IMR-90 (cell line): ENCODE results near the gene YEATS4. TPM values are rescaled to one million over a fixed set of nuclear protein-coding genes. Genes with fewer than 3 reads are reported as not detected.

Experiments
- ATAC-seq: fragments of 200-7000 bp; cut with Tn5 transposase; 2 replicates; pipeline ENCODE4 v1.9.1; 2020; ENCODE audit warnings: low read depth, mild to moderate bottlenecking, moderate library complexity
- BruUV-seq: library from RNA; stranded (reverse); fragments of 400-500 nt; replicated peaks from 2 replicates; lab custom pipeline; 2021; lab: Mats Ljungman, UMichigan
- CTCF ChIA-PET: fragments of 300-600 bp; formaldehyde crosslinking; extraction: SDS; loops from one replicate; lab custom pipeline; 2021; ENCODE audit warnings: antibody characterized with exemption; lab: Yijun Ruan, JAX
- POLR2A ChIA-PET: fragments of 300-600 bp; sonication (Branson Sonifier 250); formaldehyde crosslinking; loops from one replicate; lab custom pipeline; 2022; ENCODE audit warnings: antibody characterized with exemption; ENCODE audit not compliant: unreplicated experiment; lab: Charles Lee
- DNase-seq: peaks from one replicate; pipeline ENCODE4 v3.0.0; 2013
- H2AFZ ChIP-seq: replicated peaks from 2 replicates; pipeline ENCODE3; 2013; ENCODE audit warnings: low read length, mild to moderate bottlenecking; ENCODE audit not compliant: poor library complexity
- H2AK5ac ChIP-seq: 2 replicates; pipeline ENCODE4 v1.6.1; 2013; ENCODE audit warnings: low read depth, low read length, inconsistent platforms
- H2AK9ac ChIP-seq: replicated peaks from 2 replicates; pipeline ENCODE3; 2013; ENCODE audit warnings: mild to moderate bottlenecking, low read depth, low read length, moderate library complexity; ENCODE audit not compliant: poor library complexity
- H2BK120ac ChIP-seq: 2 replicates; pipeline ENCODE4 v1.6.1; 2013; ENCODE audit warnings: low read depth, low read length, inconsistent platforms
- H2BK15ac ChIP-seq: 3 replicates; pipeline ENCODE4 v1.6.1; 2013; ENCODE audit warnings: low read depth, low read length, inconsistent platforms
- H2BK20ac ChIP-seq: 2 replicates; pipeline ENCODE4 v1.6.1; 2013; ENCODE audit warnings: low read depth, mild to moderate bottlenecking, inconsistent platforms, low read length, moderate library complexity
- H2BK5ac ChIP-seq: 2 replicates; pipeline ENCODE4 v1.6.1; 2013; ENCODE audit warnings: mild to moderate bottlenecking, low read depth, low read length, inconsistent platforms; ENCODE audit not compliant: poor library complexity, severe bottlenecking
- H3K14ac ChIP-seq: replicated peaks from 2 replicates; pipeline ENCODE4 v1.6.1; 2013; ENCODE audit warnings: low read depth, low read length, inconsistent platforms
- H3K18ac ChIP-seq: 2 replicates; pipeline ENCODE4 v1.6.1; 2013; ENCODE audit warnings: low read depth, low read length, control low read depth
- H3K23ac ChIP-seq: 2 replicates; pipeline ENCODE4 v1.6.1; 2013; ENCODE audit warnings: low read depth, low read length, inconsistent platforms
- H3K27ac ChIP-seq: 2 replicates; pipeline ENCODE4 v1.5.1; 2013; ENCODE audit warnings: mild to moderate bottlenecking, control low read depth, low read length; ENCODE audit not compliant: insufficient read depth
- H3K27me3 ChIP-seq: 2 replicates; pipeline ENCODE4 v1.6.1; 2013; ENCODE audit warnings: low read length; ENCODE audit not compliant: control insufficient read depth, insufficient read depth
- H3K36me3 ChIP-seq: 2 replicates; pipeline ENCODE4 v1.6.1; 2013; ENCODE audit warnings: low read length, mixed read lengths; ENCODE audit not compliant: control insufficient read depth, insufficient read depth
- H3K4ac ChIP-seq: 2 replicates; pipeline ENCODE4 v1.6.1; 2013; ENCODE audit warnings: low read depth, low read length, inconsistent platforms
- H3K4me1 ChIP-seq: 2 replicates; pipeline ENCODE4 v1.6.1; 2013; ENCODE audit warnings: low read length, mixed read lengths; ENCODE audit not compliant: control insufficient read depth, insufficient read depth
- H3K4me2 ChIP-seq: 2 replicates; pipeline ENCODE4 v1.6.1; 2013; ENCODE audit warnings: low read depth, mild to moderate bottlenecking, control low read depth, low read length, moderate library complexity
- H3K4me3 ChIP-seq: 2 replicates; pipeline ENCODE4 v1.5.1; 2013; ENCODE audit warnings: low read depth, mild to moderate bottlenecking, control low read depth, low read length, moderate library complexity; ENCODE audit not compliant: insufficient read depth
- H3K56ac ChIP-seq: 2 replicates; pipeline ENCODE4 v1.6.1; 2013; ENCODE audit warnings: low read length, inconsistent platforms; ENCODE audit not compliant: insufficient read depth; ENCODE audit errors: extremely low read depth
- H3K79me1 ChIP-seq, 2 experiments: 2 replicates each; pipeline ENCODE4 v1.6.1; 2013; ENCODE audit warnings: low read length in 2 of 2, inconsistent platforms in 1 of 2, low read depth in 1 of 2
- H3K9ac ChIP-seq: 2 replicates; pipeline ENCODE4 v1.6.1; 2013; ENCODE audit warnings: low read depth, low read length, control low read depth
- H3K9me1 ChIP-seq: 2 replicates; pipeline ENCODE4 v1.6.1; 2013; ENCODE audit warnings: low read length, inconsistent platforms; ENCODE audit not compliant: insufficient read depth
- H3K9me3 ChIP-seq: 2 replicates; pipeline ENCODE4 v1.6.1; 2013; ENCODE audit warnings: low read length; ENCODE audit not compliant: control insufficient read depth, insufficient read depth
- H4K20me1 ChIP-seq: 2 replicates; pipeline ENCODE4 v1.6.1; 2013; ENCODE audit warnings: low read length, inconsistent platforms; ENCODE audit not compliant: insufficient read depth
- H4K5ac ChIP-seq: 2 replicates; pipeline ENCODE4 v1.6.1; 2013; ENCODE audit warnings: mild to moderate bottlenecking, low read depth, low read length, control low read depth
- H4K8ac ChIP-seq, 2 experiments: 2 replicates each; pipeline ENCODE4 v1.6.1; 2013; ENCODE audit warnings: low read depth in 2 of 2, low read length in 2 of 2, control low read depth in 1 of 2, inconsistent platforms in 1 of 2
- H4K91ac ChIP-seq: 2 replicates; pipeline ENCODE4 v1.6.1; 2013; ENCODE audit warnings: low read depth, low read length, inconsistent platforms; ENCODE audit not compliant: insufficient read depth
- FOS ChIP-seq: fragments of 150-350 bp; IDR thresholded peaks from 2 replicates; pipeline ENCODE4 v1.6.1; 2016; ENCODE audit warnings: low read depth, low read length
- MXI1 ChIP-seq: IDR thresholded peaks from 2 replicates; pipeline ENCODE4 v1.6.1; 2012; ENCODE audit warnings: low read depth, mild to moderate bottlenecking, low read length, moderate library complexity, borderline replicate concordance
- NFE2L2 ChIP-seq: fragments of 150-350 bp; IDR thresholded peaks from 2 replicates; pipeline ENCODE4 v1.6.1; 2016; ENCODE audit warnings: low read depth, mild to moderate bottlenecking, low read length
- RCOR1 ChIP-seq: IDR thresholded peaks from 2 replicates; pipeline ENCODE4 v1.6.1; 2012; ENCODE audit warnings: mild to moderate bottlenecking, low read length, improper control_type of control experiment; ENCODE audit not compliant: insufficient replicate concordance
- WGBS, 2 experiments: methylation state at CpG; one replicate each; pipeline versions ENCODE4 v1.1.5 to v1.1.7; 2013; ENCODE audit warnings: missing lambda C conversion rate in 2 of 2; ENCODE audit not compliant: insufficient read length in 1 of 2; ENCODE audit errors: extremely low coverage in 2 of 2; 5-methylcytosine and 5-hydroxymethylcytosine counted together
- dilution Hi-C: fragments of 300-500 bp; cut with HindIII; formaldehyde crosslinking; loops from one replicate; pipeline ENCODE4 v1.14.3; 2018; ENCODE audit warnings: low sequenced_read_pairs; ENCODE audit not compliant: unreplicated experiment
- in situ Hi-C: fragments of 300-500 bp; cut with MboI; formaldehyde crosslinking; loops from 3 replicates; pipeline ENCODE4 v1.14.3; 2019; ENCODE audit warnings: low sequenced_read_pairs, inconsistent platforms, mixed read lengths
- intact Hi-C: fragments of 100-400 bp; cut with micrococcal nuclease; formaldehyde crosslinking; loops from 2 replicates; pipeline ENCODE4 v1.10.0; 2022
- polyA plus RNA-seq, 3 experiments: library from polyadenylated mRNA; depleted of rRNA; stranded (reverse); fragments of >200 nt; gene quantifications; 2 replicates each; pipeline ENCODE4 v1.2.3, GENCODE V29; 2012; ENCODE audit warnings: low replicate concordance in 1 of 3
- total RNA-seq: library from RNA; depleted of rRNA; stranded (reverse); fragments of >200 nt; gene quantifications from 2 replicates; pipeline ENCODE4 v1.2.3, GENCODE V29; 2012
- TF ChIP-seq, protein P1 (sequence below): fragments of 150-350 bp; IDR thresholded peaks from 2 replicates; pipeline ENCODE4 v1.6.1; 2017; ENCODE audit warnings: mild to moderate bottlenecking, antibody characterized with exemption, low read length, low read depth
- TF ChIP-seq, protein P2 (sequence below): fragments of 150-350 bp; IDR thresholded peaks from 2 replicates; pipeline ENCODE4 v1.6.1; 2016; ENCODE audit warnings: low read depth, mild to moderate bottlenecking, low read length, moderate library complexity, borderline replicate concordance

Gene YEATS4
- total and polyA plus RNA-seq, 2 of the 4 experiments (the other 2 are of a cell fraction), result 6.9 to 15.1 TPM

DNA sequence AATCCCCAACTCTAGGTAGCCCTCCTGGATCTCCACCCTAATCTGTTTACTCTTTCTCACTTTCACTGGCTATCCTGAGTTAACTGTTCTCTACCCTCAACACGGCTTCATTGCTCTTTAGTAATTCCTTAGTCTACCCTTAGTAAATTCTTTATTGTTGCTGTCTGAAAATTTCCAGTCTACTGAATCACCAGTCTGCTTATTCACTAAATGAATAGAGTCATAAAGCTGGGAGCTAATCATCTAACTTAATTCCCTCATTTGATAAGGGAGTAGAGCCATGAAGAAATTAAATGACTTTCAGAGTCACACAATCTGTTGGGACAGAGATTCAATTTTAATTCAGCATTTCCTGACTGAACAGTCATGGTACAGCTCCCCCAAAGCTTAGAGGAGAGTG is 36.5 kb downstream of the YEATS4 start:
- H3K56ac ChIP-seq, result no peak overlapping the region
- in situ Hi-C loops, result no loop called here
- no CpG with 5 or more reads among the region's 1 CpG for WGBS, 2 experiments
- no peak overlapping the region for H3K4me3 ChIP-seq
- CTCF ChIA-PET, result no interaction called here
- H3K79me1 ChIP-seq, result peaks cover 4 to 5% of the 10 kb centered on the region in 2 experiments; a peak in 2 of 4 replicates
- no peaks in the 10 kb centered on the region for H3K36me3 ChIP-seq
- no peak overlapping the region for H3K27ac ChIP-seq
- H3K4me1 ChIP-seq, result no peaks in the 10 kb centered on the region; the same call in 1 of the 2 replicates
- H2BK20ac ChIP-seq, result no peak overlapping the region
- TF ChIP-seq FOS, result 0 out of 2 replicates have a peak, but pooled peaks have one; percentile 4
- TF ChIP-seq, protein P1, sequence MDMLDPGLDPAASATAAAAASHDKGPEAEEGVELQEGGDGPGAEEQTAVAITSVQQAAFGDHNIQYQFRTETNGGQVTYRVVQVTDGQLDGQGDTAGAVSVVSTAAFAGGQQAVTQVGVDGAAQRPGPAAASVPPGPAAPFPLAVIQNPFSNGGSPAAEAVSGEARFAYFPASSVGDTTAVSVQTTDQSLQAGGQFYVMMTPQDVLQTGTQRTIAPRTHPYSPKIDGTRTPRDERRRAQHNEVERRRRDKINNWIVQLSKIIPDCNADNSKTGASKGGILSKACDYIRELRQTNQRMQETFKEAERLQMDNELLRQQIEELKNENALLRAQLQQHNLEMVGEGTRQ, result no peak
- TF ChIP-seq RCOR1, result no peak
- TF ChIP-seq, protein P2, sequence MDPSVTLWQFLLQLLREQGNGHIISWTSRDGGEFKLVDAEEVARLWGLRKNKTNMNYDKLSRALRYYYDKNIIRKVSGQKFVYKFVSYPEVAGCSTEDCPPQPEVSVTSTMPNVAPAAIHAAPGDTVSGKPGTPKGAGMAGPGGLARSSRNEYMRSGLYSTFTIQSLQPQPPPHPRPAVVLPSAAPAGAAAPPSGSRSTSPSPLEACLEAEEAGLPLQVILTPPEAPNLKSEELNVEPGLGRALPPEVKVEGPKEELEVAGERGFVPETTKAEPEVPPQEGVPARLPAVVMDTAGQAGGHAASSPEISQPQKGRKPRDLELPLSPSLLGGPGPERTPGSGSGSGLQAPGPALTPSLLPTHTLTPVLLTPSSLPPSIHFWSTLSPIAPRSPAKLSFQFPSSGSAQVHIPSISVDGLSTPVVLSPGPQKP, result no peak
- TF ChIP-seq NFE2L2, result no peak
- no peak for TF ChIP-seq MXI1
- ATAC-seq (no peak), DNase-seq (peak; percentile 13)
- no peak overlapping the region; the same call in 1 of the 2 replicates for H3K4me2 ChIP-seq
- no peak overlapping the region for H2AFZ ChIP-seq
- peak overlapping the region; percentile 39; the same call in 1 of the 2 replicates for H3K23ac ChIP-seq
- dilution Hi-C loops, result no loop called here
- H2BK15ac ChIP-seq, result 0 out of 3 replicates have a peak overlapping the region, but pooled peaks have one; percentile 43
- no peak overlapping the region for H2BK120ac ChIP-seq
- H2AK5ac ChIP-seq, result no peak overlapping the region
- intact Hi-C loops, result no loop called here
- no peak overlapping the region for H3K9ac ChIP-seq
- H2AK9ac ChIP-seq, result no peak overlapping the region
- no peak overlapping the region; the same call in 1 of the 2 replicates for H4K5ac ChIP-seq
- no peak overlapping the region for H3K4ac ChIP-seq
- H4K20me1 ChIP-seq, result no peaks in the 10 kb centered on the region
- H3K18ac ChIP-seq, result no peak overlapping the region; the same call in 1 of the 2 replicates
- no peaks in the 10 kb centered on the region for H3K9me1 ChIP-seq
- H3K27me3 ChIP-seq, result no peaks in the 10 kb centered on the region
- no peak overlapping the region for H3K14ac ChIP-seq
- BruUV-seq, result no TSS peak
- POLR2A ChIA-PET, result no interaction called here
- H4K91ac ChIP-seq, result no peak overlapping the region
- H3K9me3 ChIP-seq, result no peaks in the 10 kb centered on the region
- H2BK5ac ChIP-seq, result peak overlapping the region; percentile 37
- H4K8ac ChIP-seq, result no peak overlapping the region
